GM18873 (cell line): ENCODE data around the gene CALD1.

ENCODE experiments used
- ATAC-seq: cut with Tn5 transposase; IDR thresholded peaks from one replicate; pipeline ENCODE4 v1.9.1; 2021; ENCODE audit warnings: mild to moderate bottlenecking, moderate library complexity, moderate number of reproducible peaks; ENCODE audit not compliant: unreplicated experiment, low FRiP score

The CALD1 gene

GRCh38 chr7:134820295-134820694, 40.9 kb downstream of the CALD1 start:
- no peak for ATAC-seq

GRCh38 chr7:134820778-134821177, 41.3 kb downstream of the CALD1 start:
- ATAC-seq = no peak

GRCh38 chr7:134823400-134823799, 44.0 kb downstream of the CALD1 start:
- no peak for ATAC-seq

- no peak for ATAC-seq
Observed at GRCh38 chr7:134825666-134826065, 46.2 kb downstream of the CALD1 start.

- ATAC-seq = no peak
Observed at GRCh38 chr7:134826105-134826504, 46.7 kb downstream of the CALD1 start.

- no peak for ATAC-seq
Observed at GRCh38 chr7:134827436-134827835, 48.0 kb downstream of the CALD1 start.

- ATAC-seq = no peak
Observed at GRCh38 chr7:134827889-134828288, 48.5 kb downstream of the CALD1 start.

GRCh38 chr7:134828361-134828760, 48.9 kb downstream of the CALD1 start:
- ATAC-seq = no peak

GRCh38 chr7:134829380-134829986, 50.0 kb downstream of the CALD1 start:
- ATAC-seq = no peak

- no peak for ATAC-seq
Observed at GRCh38 chr7:134831862-134832261, 52.4 kb downstream of the CALD1 start.

- ATAC-seq = no peak
Observed at GRCh38 chr7:134832367-134832766, 52.9 kb downstream of the CALD1 start.

GRCh38 chr7:134834689-134835462, 55.4 kb downstream of the CALD1 start:
- ATAC-seq = no peak

- no peak for ATAC-seq
Observed at GRCh38 chr7:134835463-134835823, 56.0 kb downstream of the CALD1 start.

- no peak for ATAC-seq
Observed at GRCh38 chr7:134836447-134836846, 57.0 kb downstream of the CALD1 start.

- ATAC-seq = no peak
Observed at GRCh38 chr7:134839298-134839697, 59.9 kb downstream of the CALD1 start.

GRCh38 chr7:134842062-134842461, 62.6 kb downstream of the CALD1 start:
- no peak for ATAC-seq

- no peak for ATAC-seq
Observed at GRCh38 chr7:134842886-134843430, 63.5 kb downstream of the CALD1 start.

GRCh38 chr7:134844200-134844599, 64.8 kb downstream of the CALD1 start:
- no peak for ATAC-seq

GRCh38 chr7:134845461-134845860, 66.0 kb downstream of the CALD1 start:
- ATAC-seq = no peak

GRCh38 chr7:134847851-134848588, 68.6 kb downstream of the CALD1 start:
- ATAC-seq = no peak

- no peak for ATAC-seq
Observed at GRCh38 chr7:134850066-134850465, 70.6 kb downstream of the CALD1 start.
